Lung (tissue), 12 donors: ENCODE results near the gene SOCS4. TPM values are rescaled to one million over a fixed set of nuclear protein-coding genes. Genes with fewer than 3 reads are reported as not detected.

Experiments used
- ATAC-seq: fragments of 200-7000 bp; cut with Tn5 transposase; one replicate; pipeline ENCODE4 v1.9.1; 2020; ENCODE audit warnings: moderate number of reproducible peaks; ENCODE audit not compliant: insufficient read depth, low FRiP score
- DNase-seq, 3 donors: peaks; one replicate each; pipeline ENCODE4 v3.0.0-alpha.2; 2013 to 2017
- H3K27ac ChIP-seq, 2 donors: one replicate each; pipeline ENCODE4 v1.5.1; 2013; ENCODE audit warnings: mild to moderate bottlenecking in 2 of 2, moderate library complexity in 2 of 2, control low read depth in 1 of 2, inconsistent platforms in 1 of 2, low read depth in 1 of 2, low read length in 1 of 2
- H3K27me3 ChIP-seq, 3 donors: one replicate each; pipeline ENCODE4 v1.5.1; 2013; ENCODE audit warnings: low read length in 2 of 3; ENCODE audit not compliant: control insufficient read depth in 3 of 3, insufficient read depth in 3 of 3
- H3K36me3 ChIP-seq, 4 donors: one replicate each; pipeline ENCODE4 v1.5.1; 2013; ENCODE audit warnings: low read length in 4 of 4, mild to moderate bottlenecking in 1 of 4, moderate library complexity in 1 of 4; ENCODE audit not compliant: control insufficient read depth in 4 of 4, insufficient read depth in 4 of 4
- H3K4me1 ChIP-seq, 5 donors: one replicate each; pipeline ENCODE4 v1.5.1; 2013; ENCODE audit warnings: low read length in 5 of 5, mild to moderate bottlenecking in 2 of 5, moderate library complexity in 1 of 5; ENCODE audit not compliant: control insufficient read depth in 5 of 5, insufficient read depth in 5 of 5
- H3K4me3 ChIP-seq: one replicate; pipeline ENCODE4 v1.5.1; 2013; ENCODE audit warnings: mild to moderate bottlenecking, control low read depth, moderate library complexity
- H3K9ac ChIP-seq, 2 donors: one replicate each; pipeline ENCODE4 v1.5.1; 2013; ENCODE audit warnings: low read length in 2 of 2, control low read depth in 1 of 2; ENCODE audit not compliant: insufficient read depth in 1 of 2
- H3K9me3 ChIP-seq, 4 donors: one replicate each; pipeline ENCODE4 v1.5.1; 2013; ENCODE audit warnings: low read length in 3 of 4, mild to moderate bottlenecking in 1 of 4, moderate library complexity in 1 of 4; ENCODE audit not compliant: control insufficient read depth in 4 of 4, insufficient read depth in 3 of 4
- CTCF ChIP-seq: IDR thresholded peaks from 2 replicates; pipeline ENCODE4 v1.5.1; 2012; ENCODE audit warnings: mild to moderate bottlenecking; ENCODE audit errors: control extremely low read depth, extremely low read depth
- WGBS, 2 donors: extraction: QIAGEN DNeasy Blood & Tissue Kit; methylation state at CpG; one replicate each; pipeline ENCODE4 v1.1.7; 2013; 5-methylcytosine and 5-hydroxymethylcytosine counted together
- polyA plus RNA-seq, 2 donors: library from polyadenylated mRNA; stranded (reverse); fragments of 200-250 nt; gene quantifications; one replicate each; pipeline ENCODE4 v1.2.1, GENCODE V29; 2013
- total RNA-seq, 2 donors: library from RNA; depleted of rRNA in 1 of 2; stranded (reverse); fragments of >200 nt in 1 of 2; gene quantifications; one replicate each; pipeline ENCODE4 v1.2.1, GENCODE V29; 2014 to 2021
- donor health status: control.
- donor health status: control.
- donor health status: Bipolar disorder and iron deficiency.
- donor health status: healthy.
- donor health status: DM: yes; HTN: yes; CAD: no.

SOCS4 gene
- total and polyA plus RNA-seq, 4 donors = 5.8 to 28.3 (median 10.5) TPM

- Histone ChIP-seq H3K36me3 (peaks cover 0 to 12% (median 4%) of the 10 kb centered on the region in 4 donors), H3K27me3 (no peaks in the 10 kb centered on the region), H3K4me3 (peak within 1 kb of the TSS; percentile 96), H3K27ac (peak within 1 kb of the TSS; percentile 100), H3K4me1 (peaks cover 0 to 18% (median 13%) of the 10 kb centered on the region in 5 donors), H3K9me3 (no peaks in the 10 kb centered on the region), H3K9ac (peak within 1 kb of the TSS; percentile 99 to 100)
- peak; percentile 96 for TF ChIP-seq CTCF
- WGBS, 2 donors = 0 to 1% methylated on average over 68 to 98 of the region's 98 CpGs
- ATAC-seq = peak; percentile 99
- DNase-seq = peak; percentile 96 to 97 (median 96)
These were observed 24.6 kb downstream of the SOCS4 start, which contains the start of gene MAPK1IP1L for GRCh38 chr14:55051423-55052268. Gene MAPK1IP1L, plus strand, starts transcription at chr14:55051647. Its CDS starts 10,037 bp downstream, at chr14:55061684.

DNA sequence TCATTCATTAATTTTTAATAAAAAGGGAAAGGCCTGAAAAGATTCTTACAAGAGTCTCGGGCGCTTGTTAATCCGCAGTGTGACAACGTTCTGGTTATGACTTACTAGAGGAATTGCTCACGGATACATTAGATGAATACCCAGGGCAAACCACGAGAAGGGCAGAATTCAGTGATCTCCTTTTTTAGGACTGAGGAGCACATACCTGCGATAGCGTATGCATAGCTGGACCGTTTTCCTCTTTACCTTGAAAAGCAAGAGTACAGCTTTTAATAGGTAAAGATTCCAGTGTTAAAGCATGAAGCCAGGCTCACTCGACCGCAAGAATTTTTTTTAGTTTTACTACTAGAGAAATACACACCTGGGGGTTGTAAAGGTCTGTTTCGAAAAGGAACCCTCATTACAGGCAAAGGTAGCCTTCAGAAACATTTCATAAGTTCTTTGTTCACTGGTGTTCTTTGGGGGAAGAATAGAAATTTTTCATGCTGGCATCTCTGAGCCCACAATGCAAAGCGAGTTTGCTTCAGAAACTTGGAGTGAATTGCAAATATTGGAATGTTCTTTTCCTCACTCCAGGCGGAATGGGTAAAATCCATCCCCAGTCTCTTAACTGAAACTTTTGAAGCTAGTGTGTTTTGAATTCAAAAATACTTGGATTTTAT is 25.4 kb downstream of the SOCS4 start:
- Histone ChIP-seq H3K4me1 (peaks cover under 1 to 18% (median 13%) of the 10 kb centered on the region in 5 donors), H3K9me3 (no peaks in the 10 kb centered on the region), H3K27me3 (no peaks in the 10 kb centered on the region), H3K4me3 (peak overlapping the region; percentile 96), H3K9ac (peak overlapping the region; percentile 99 to 100), H3K27ac (peak overlapping the region; percentile 100), H3K36me3 (peaks cover 0 to 12% (median 4%) of the 10 kb centered on the region in 4 donors)
- TF ChIP-seq CTCF = no peak
- ATAC-seq = no peak
- DNase-seq = peak; percentile 36 to 83 (median 79)
- 10 to 14% methylated on average over 14 of the region's 14 CpGs for WGBS, 2 donors

- Histone ChIP-seq H3K4me1 (peaks cover 3 to 18% (median 13%) of the 10 kb centered on the region in 5 donors), H3K27ac (no peak overlapping the region), H3K4me3 (no peak overlapping the region), H3K36me3 (peaks cover 0 to 12% (median 7%) of the 10 kb centered on the region in 4 donors), H3K9me3 (no peaks in the 10 kb centered on the region), H3K9ac (peak overlapping the region in 1 of 2 donors; percentile 99), H3K27me3 (no peaks in the 10 kb centered on the region)
- 66 to 87% methylated on average over 6 of the region's 6 CpGs for WGBS, 2 donors
- DNase-seq (peak in 1 of 3 donors; percentile 33), ATAC-seq (no peak)
- TF ChIP-seq CTCF = no peak
These were observed 26.0 kb downstream of the SOCS4 start for GRCh38 chr14:55053018-55053417.
